Medulla oblongata (tissue), 1 donor: ENCODE data around the gene GALNT9.
"Not testable (repeated sequence)": the region's sequence is repeated elsewhere in the genome, so short reads cannot be mapped to it uniquely, and the experiment has no call there.

Experiments used
- DNase-seq: peaks from one replicate; pipeline ENCODE4 v3.0.0-alpha.2; 2015; ENCODE audit errors: extremely low spot score

The GALNT9 gene

GRCh38 chr12:132251310-132251709, 78.1 kb downstream of the GALNT9 start:
- no peak for DNase-seq

GRCh38 chr12:132250707-132251106, 78.7 kb downstream of the GALNT9 start:
- DNase-seq, result no peak

GRCh38 chr12:132249689-132250478, 79.5 kb downstream of the GALNT9 start:
- no peak for DNase-seq

- DNase-seq, result no peak
These were observed 80.8 kb downstream of the GALNT9 start for GRCh38 chr12:132248453-132249167.

- DNase-seq, result no peak
These were observed 81.5 kb downstream of the GALNT9 start for GRCh38 chr12:132247718-132248452.

GRCh38 chr12:132246997-132247717, 82.2 kb downstream of the GALNT9 start:
- no peak for DNase-seq

- DNase-seq, result no peak
These were observed 83.8 kb downstream of the GALNT9 start for GRCh38 chr12:132245521-132246101.

GRCh38 chr12:132244724-132245295, 84.6 kb downstream of the GALNT9 start:
- no peak for DNase-seq

- DNase-seq, result no peak
These were observed 85.6 kb downstream of the GALNT9 start for GRCh38 chr12:132243596-132244310.

GRCh38 chr12:132243171-132243570, 86.2 kb downstream of the GALNT9 start:
- not testable (repeated sequence) for DNase-seq

GRCh38 chr12:132240669-132241007, 88.8 kb downstream of the GALNT9 start:
- DNase-seq, result not testable (repeated sequence)

GRCh38 chr12:132239796-132240668, 89.4 kb downstream of the GALNT9 start:
- DNase-seq, result no peak

- DNase-seq, result no peak
These were observed 90.0 kb downstream of the GALNT9 start for GRCh38 chr12:132239392-132239791.

- DNase-seq, result no peak
These were observed 90.5 kb downstream of the GALNT9 start for GRCh38 chr12:132238884-132239283.

- no peak for DNase-seq
These were observed 90.9 kb downstream of the GALNT9 start for GRCh38 chr12:132238488-132238854.

GRCh38 chr12:132237772-132238487, 91.5 kb downstream of the GALNT9 start:
- DNase-seq, result no peak

GRCh38 chr12:132236930-132237771, 92.2 kb downstream of the GALNT9 start:
- no peak for DNase-seq
